HL-60 (cell line): ENCODE data around the gene ZNG1A.
"Not testable (repeated sequence)": the region's sequence is repeated elsewhere in the genome, so short reads cannot be mapped to it uniquely, and the experiment has no call there.

Source experiments
- GABPA ChIP-seq: IDR thresholded peaks from 2 replicates; pipeline ENCODE4 v1.6.1; 2012; ENCODE audit warnings: low read depth
- POLR2AphosphoS5 ChIP-seq: IDR thresholded peaks from 2 replicates; pipeline ENCODE4 v1.6.1; 2012; ENCODE audit warnings: low read depth
- SPI1 ChIP-seq: IDR thresholded peaks from 2 replicates; pipeline ENCODE4 v1.6.1; 2012; ENCODE audit warnings: low read depth, mild to moderate bottlenecking, borderline replicate concordance
- TF ChIP-seq, protein P1 (sequence below): IDR thresholded peaks from one replicate; pipeline ENCODE4 v1.5.1; 2011; ENCODE audit warnings: low read length, control low read depth, inconsistent platforms; ENCODE audit not compliant: insufficient read depth
- TF ChIP-seq, protein P2 (sequence below): IDR thresholded peaks from 2 replicates; pipeline ENCODE4 v1.6.1; 2012; ENCODE audit warnings: low read depth; ENCODE audit not compliant: insufficient replicate concordance

DNA sequence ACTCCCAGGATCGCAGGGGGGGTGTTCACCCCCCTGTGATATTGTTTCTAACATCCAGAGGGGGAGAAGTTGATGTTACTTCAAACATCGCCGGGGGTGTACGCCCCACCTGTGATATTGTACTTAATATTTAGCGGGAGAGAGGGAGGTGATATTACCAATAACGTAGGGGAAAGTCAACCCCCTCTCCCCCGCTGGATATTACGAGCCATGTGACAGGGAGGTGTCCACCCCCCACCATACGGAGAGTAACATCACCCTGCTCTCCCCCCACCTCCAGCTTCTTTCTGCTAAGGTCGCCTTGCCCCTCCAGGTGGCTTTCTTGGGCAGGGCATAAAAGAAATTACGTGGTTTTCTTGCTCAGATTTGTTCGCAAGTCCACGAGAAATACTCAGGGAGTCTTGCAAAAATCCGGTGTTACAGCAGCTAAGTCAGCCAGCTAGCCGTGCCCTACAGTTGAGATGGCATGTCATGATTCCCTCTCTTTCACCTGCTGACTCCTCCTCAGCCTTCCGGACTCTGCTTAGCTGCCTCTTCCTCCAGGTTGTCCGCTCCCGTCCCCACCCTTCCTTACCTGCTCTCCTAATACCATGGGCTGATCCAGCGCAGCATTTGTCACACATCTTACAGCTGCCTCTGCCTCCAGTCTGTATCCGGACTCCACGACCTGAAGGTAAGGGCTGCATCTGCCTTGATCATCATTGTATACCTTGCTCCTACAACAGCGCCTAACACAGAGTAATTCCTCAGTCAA is 69.9 kb downstream of the ZNG1A start:
- TF ChIP-seq GABPA, SPI1, POLR2AphosphoS5: not testable (repeated sequence)
- TF ChIP-seq, protein P1, sequence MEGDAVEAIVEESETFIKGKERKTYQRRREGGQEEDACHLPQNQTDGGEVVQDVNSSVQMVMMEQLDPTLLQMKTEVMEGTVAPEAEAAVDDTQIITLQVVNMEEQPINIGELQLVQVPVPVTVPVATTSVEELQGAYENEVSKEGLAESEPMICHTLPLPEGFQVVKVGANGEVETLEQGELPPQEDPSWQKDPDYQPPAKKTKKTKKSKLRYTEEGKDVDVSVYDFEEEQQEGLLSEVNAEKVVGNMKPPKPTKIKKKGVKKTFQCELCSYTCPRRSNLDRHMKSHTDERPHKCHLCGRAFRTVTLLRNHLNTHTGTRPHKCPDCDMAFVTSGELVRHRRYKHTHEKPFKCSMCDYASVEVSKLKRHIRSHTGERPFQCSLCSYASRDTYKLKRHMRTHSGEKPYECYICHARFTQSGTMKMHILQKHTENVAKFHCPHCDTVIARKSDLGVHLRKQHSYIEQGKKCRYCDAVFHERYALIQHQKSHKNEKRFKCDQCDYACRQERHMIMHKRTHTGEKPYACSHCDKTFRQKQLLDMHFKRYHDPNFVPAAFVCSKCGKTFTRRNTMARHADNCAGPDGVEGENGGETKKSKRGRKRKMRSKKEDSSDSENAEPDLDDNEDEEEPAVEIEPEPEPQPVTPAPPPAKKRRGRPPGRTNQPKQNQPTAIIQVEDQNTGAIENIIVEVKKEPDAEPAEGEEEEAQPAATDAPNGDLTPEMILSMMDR: not testable (repeated sequence)
- TF ChIP-seq, protein P2, sequence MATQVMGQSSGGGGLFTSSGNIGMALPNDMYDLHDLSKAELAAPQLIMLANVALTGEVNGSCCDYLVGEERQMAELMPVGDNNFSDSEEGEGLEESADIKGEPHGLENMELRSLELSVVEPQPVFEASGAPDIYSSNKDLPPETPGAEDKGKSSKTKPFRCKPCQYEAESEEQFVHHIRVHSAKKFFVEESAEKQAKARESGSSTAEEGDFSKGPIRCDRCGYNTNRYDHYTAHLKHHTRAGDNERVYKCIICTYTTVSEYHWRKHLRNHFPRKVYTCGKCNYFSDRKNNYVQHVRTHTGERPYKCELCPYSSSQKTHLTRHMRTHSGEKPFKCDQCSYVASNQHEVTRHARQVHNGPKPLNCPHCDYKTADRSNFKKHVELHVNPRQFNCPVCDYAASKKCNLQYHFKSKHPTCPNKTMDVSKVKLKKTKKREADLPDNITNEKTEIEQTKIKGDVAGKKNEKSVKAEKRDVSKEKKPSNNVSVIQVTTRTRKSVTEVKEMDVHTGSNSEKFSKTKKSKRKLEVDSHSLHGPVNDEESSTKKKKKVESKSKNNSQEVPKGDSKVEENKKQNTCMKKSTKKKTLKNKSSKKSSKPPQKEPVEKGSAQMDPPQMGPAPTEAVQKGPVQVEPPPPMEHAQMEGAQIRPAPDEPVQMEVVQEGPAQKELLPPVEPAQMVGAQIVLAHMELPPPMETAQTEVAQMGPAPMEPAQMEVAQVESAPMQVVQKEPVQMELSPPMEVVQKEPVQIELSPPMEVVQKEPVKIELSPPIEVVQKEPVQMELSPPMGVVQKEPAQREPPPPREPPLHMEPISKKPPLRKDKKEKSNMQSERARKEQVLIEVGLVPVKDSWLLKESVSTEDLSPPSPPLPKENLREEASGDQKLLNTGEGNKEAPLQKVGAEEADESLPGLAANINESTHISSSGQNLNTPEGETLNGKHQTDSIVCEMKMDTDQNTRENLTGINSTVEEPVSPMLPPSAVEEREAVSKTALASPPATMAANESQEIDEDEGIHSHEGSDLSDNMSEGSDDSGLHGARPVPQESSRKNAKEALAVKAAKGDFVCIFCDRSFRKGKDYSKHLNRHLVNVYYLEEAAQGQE: not testable (repeated sequence)
